Right ventricle myocardium inferior (tissue), 1 donor: ENCODE measurements around the gene BCL11A. TPM values are rescaled to one million over a fixed set of nuclear protein-coding genes. Genes with fewer than 3 reads are reported as not detected.

Source experiments
- ATAC-seq: fragments of 200-7000 bp; cut with Tn5 transposase; one replicate; pipeline ENCODE4 v1.9.1; 2020; ENCODE audit warnings: mild to moderate bottlenecking, moderate library complexity
- DNase-seq: peaks from one replicate; pipeline ENCODE4 v3.0.0; 2021; ENCODE audit errors: missing footprints
- intact Hi-C: fragments of 100-400 bp; cut with DNase I; formaldehyde crosslinking; loops from one replicate; pipeline ENCODE4 v1.11.0; 2022
- total RNA-seq: library from RNA; stranded (reverse); fragmentation: NEBNext Ultra II Directional; extraction: Animal tissue kit (Norgen Biotek cat#: 25700); gene quantifications from one replicate; pipeline ENCODE4 v1.2.1, GENCODE V29; 2021
- donor health status: DM: no; HTN: yes; CAD: no; lungs with severe emphysema.

BCL11A gene
- total RNA-seq, 1 donor from 2014 or later: 37.5 TPM

- intact Hi-C loops: no loop called here
- no peak for ATAC-seq
Observed at GRCh38 chr2:60411295-60411694, 142.2 kb downstream of the BCL11A start.

DNA sequence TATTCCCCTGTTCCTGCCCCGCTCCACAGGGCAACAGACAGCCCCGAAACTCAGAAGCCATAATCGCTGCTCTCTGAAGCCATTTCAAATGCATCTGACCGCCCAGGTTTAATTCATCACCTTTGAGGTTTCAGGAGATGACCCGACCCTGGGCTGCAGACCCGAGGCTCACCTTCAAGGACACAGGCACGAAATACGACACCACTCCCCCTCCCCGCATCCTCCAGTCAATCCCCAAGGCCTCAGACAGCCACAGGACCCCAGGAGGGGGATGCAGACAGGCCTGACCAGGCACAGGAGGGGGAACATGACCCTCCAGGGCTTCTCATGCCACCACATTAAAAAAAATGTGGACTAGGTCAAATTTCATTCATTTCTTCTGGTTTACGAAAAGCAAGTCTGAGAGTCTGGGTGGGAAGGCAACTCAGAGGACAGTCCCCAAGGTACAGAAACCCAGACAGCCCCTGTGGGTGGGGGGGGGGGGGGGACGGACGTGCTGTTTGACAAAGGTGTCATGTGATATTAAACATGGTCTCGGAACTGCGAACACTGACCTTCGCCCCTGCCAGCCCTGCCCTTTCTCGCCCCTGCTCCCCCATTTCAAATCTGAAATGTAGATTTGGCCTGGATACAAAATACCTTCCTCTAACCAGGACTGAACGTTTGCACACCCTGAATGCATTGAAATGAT lies 142.9 kb downstream of the BCL11A start:
- DNase-seq (no peak), ATAC-seq (no peak)
- intact Hi-C loops: no loop called here

More at GRCh38 chr2:60411295-60411694, 142.2 kb downstream of the BCL11A start:
- DNase-seq: no peak

- intact Hi-C loops: no loop called here
- DNase-seq: no peak
- no peak for ATAC-seq
Observed at GRCh38 chr2:60409531-60409871, 144.0 kb downstream of the BCL11A start.

DNA sequence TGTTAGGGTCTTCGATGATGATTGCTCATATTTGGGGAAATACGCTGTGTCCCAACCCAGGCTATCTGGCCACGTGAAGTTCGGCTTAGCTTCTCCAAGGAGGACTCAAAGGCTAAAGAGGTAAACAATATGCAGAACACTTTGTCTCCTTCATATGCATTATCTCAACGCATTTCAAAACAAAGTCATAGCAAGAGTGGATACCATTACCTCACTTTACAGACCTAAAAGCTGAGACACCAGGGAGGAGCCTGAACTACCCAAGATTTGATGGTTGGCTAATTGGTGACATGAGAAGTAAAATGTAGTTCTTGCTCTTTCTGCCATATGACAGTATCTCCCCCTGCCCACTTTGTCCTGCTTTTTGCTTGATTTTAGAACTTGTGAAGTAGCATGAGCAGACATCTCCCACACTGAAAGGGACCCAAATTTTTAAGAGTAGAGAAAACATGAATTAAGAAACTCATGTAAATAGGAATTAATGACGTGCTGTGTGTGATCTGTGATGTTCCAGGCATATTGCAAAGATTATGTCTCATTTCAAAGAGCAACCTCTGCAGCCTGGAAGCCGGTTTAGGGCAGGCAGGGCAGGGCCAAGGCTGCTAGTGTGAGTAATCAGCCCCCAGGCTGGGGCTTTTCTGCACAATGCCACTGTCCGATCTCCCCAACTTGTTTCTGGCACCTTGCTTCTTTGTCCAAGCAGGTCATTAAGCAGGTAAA lies 144.5 kb downstream of the BCL11A start:
- DNase-seq (no peak), ATAC-seq (no peak)
- intact Hi-C loops: no loop called here

- DNase-seq (no peak), ATAC-seq (no peak)
- intact Hi-C loops: no loop called here
Observed at GRCh38 chr2:60408207-60408606, 145.2 kb downstream of the BCL11A start.

- no peak for ATAC-seq
- intact Hi-C loops: no loop called here
- no peak for DNase-seq
Observed at GRCh38 chr2:60407398-60407797, 146.1 kb downstream of the BCL11A start.

- ATAC-seq: no peak
- no peak for DNase-seq
- intact Hi-C loops: no loop called here
Observed at GRCh38 chr2:60406192-60406591, 147.3 kb downstream of the BCL11A start.

DNA sequence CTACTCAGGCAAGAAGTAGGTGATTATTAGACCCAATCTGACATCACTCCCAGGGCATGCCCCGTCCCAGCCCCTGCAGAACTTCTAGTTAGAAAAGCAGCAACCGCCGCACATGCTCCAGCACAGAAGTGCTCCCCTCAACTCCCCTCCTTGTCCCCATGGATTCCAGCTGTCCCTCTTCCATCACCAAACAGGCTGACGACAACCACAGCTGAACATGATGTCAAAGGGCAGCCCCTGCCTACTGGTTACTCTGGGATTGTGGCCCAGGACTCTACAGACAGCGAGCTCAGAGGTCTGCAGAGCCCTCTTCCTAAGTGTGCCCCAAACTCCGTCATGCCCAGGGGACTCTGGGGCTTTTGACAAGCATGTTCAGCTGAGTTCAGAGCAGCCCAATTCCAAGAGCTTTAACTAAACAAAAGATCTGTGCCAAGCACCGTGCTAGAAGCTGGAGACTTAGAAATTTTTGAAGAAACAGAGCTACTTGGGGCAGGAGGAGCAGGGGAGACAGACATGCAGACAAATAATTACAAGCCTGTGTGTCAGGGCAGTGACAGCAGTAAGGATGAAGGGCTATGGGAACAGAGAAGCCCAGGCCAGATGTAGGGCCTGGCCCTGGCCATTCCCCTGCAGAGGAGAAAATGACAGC lies 148.1 kb downstream of the BCL11A start:
- intact Hi-C loops: no loop called here
- DNase-seq (no peak), ATAC-seq (no peak)

Other genes starting within 250 kb of the BCL11A start
- 8.0 TPM for gene PAPOLG, start 202.6 kb upstream of the BCL11A start, total RNA-seq